Activated CD4-positive, alpha-beta memory T cell treated with anti-CD3 and anti-CD28 coated beads for 36 hours (primary cell): ENCODE data around the gene NUP153. TPM values are rescaled to one million over a fixed set of nuclear protein-coding genes. Genes with fewer than 3 reads are reported as not detected.
"Not testable (repeated sequence)": the region's sequence is repeated elsewhere in the genome, so short reads cannot be mapped to it uniquely, and the experiment has no call there.

Experiments used
- CTCF ChIA-PET: fragments of 350-600 bp; sonication (Branson Sonifier 250); formaldehyde crosslinking; loops from one replicate; lab custom pipeline; 2021; ENCODE audit warnings: antibody characterized with exemption, inconsistent platforms; lab: Charles Lee
- POLR2A ChIA-PET: fragments of 350-600 bp; sonication (Branson Sonifier 250); formaldehyde crosslinking; loops from one replicate; lab custom pipeline; 2021; ENCODE audit warnings: antibody characterized with exemption; lab: Charles Lee
- DNase-seq: peaks from one replicate; pipeline ENCODE4 v3.0.0-alpha.2; 2020
- H3K27ac Mint-ChIP-seq: one replicate; pipeline ENCODE4 v1.8.0; 2021; ENCODE audit warnings: mixed read lengths
- H3K27me3 Mint-ChIP-seq: one replicate; pipeline ENCODE4 v1.8.0; 2021; ENCODE audit warnings: mixed read lengths
- H3K36me3 Mint-ChIP-seq: one replicate; pipeline ENCODE4 v1.8.0; 2021; ENCODE audit warnings: mixed read lengths
- H3K4me1 Mint-ChIP-seq: one replicate; pipeline ENCODE4 v1.8.0; 2021; ENCODE audit warnings: low read depth, mixed read lengths
- H3K4me3 Mint-ChIP-seq: one replicate; pipeline ENCODE4 v1.8.0; 2021; ENCODE audit warnings: mild to moderate bottlenecking, mixed read lengths
- H3K9me3 Mint-ChIP-seq: one replicate; pipeline ENCODE4 v1.8.0; 2021; ENCODE audit warnings: mixed read lengths
- intact Hi-C: fragments of 100-400 bp; cut with micrococcal nuclease; formaldehyde crosslinking; loops from one replicate; pipeline ENCODE4 v1.15.1; 2023
- total RNA-seq, 2 experiments: library from RNA; stranded (reverse); gene quantifications; one replicate each; pipeline ENCODE4 v1.2.3, GENCODE V29; 2021

Gene NUP153
- total RNA-seq, 2 experiments from 2014 or later, result 72.4 to 78.2 TPM

GRCh38 chr6:17596085-17596484 is 110.6 kb downstream of the NUP153 start:
- DNase-seq, result no peak
- Mint-ChIP-seq H3K27me3 (no peaks in the 10 kb centered on the region), H3K4me3 (no peak overlapping the region), H3K27ac (no peak overlapping the region), H3K9me3 (no peaks in the 10 kb centered on the region), H3K4me1 (peaks cover 7% of the 10 kb centered on the region), H3K36me3 (no peaks in the 10 kb centered on the region)
- intact Hi-C loops, result no loop called here
- POLR2A ChIA-PET, result no interaction called here
- CTCF ChIA-PET, result interaction anchor here (0.7 kb wide), 1 partner anchor 663 kb away, joined by 4 read pairs; no protein-coding TSS in a partner anchor

DNA sequence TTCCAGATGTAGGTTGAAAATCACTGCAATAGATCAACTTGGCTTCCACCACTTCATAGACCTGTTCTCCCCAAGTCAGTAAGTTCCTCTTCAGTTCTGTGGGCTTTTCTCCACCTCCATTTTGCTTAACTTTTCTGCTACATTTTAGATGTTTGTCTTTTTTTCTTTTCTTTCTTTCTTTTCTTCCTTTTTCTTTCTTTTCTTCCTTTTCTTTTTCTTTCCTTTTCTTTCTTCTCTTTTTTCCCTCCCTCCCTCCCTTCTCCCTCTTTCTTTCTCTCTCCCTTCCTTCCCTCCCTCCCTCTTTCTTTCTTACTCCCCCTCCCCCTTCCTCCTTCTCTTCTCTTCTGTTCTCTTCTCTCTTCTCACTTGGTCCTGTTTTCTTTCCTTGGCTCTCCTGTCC is 113.5 kb downstream of the NUP153 start:
- Mint-ChIP-seq H3K27me3 (no peaks in the 10 kb centered on the region), H3K9me3 (no peaks in the 10 kb centered on the region), H3K4me3 (no peak overlapping the region), H3K27ac (no peak overlapping the region), H3K4me1 (peaks cover 6% of the 10 kb centered on the region), H3K36me3 (no peaks in the 10 kb centered on the region)
- intact Hi-C loops, result no loop called here
- no peak for DNase-seq
- ChIA-PET POLR2A (no interaction called here), CTCF (no interaction called here)

DNA sequence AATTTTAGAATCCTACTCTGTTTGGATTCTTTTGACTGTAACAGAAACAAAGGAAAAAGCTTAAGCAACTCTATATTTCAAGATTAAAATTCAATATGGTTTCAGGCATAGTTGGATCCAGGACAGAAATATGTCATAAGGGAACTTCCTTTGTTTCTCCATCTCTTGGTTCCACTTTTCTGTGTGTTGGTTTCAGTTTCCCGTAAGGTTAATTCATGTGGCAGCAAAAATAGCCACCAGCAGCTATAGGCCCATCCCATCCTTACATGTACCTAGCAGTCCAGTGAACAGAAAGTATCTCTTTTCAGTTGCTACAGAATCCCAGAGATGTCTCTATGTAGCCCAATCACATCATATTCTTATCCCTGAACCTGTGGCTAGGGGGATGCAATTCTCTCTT is 115.4 kb downstream of the NUP153 start:
- no peaks in the 10 kb centered on the region for H3K9me3 Mint-ChIP-seq
- peaks cover 6% of the 10 kb centered on the region for H3K4me1 Mint-ChIP-seq
- ChIA-PET POLR2A (no interaction called here), CTCF (interaction anchor here (1.3 kb wide), 2 partner anchors 9 to 224 kb away, joined by 3 to 5 read pairs; partner anchors contain the start of gene FAM8A1)
- H3K36me3 Mint-ChIP-seq, result no peaks in the 10 kb centered on the region
- DNase-seq, result no peak
- no peak overlapping the region for H3K27ac Mint-ChIP-seq
- no peaks in the 10 kb centered on the region for H3K27me3 Mint-ChIP-seq
- intact Hi-C loops, result no loop called here
- no peak overlapping the region for H3K4me3 Mint-ChIP-seq

DNA sequence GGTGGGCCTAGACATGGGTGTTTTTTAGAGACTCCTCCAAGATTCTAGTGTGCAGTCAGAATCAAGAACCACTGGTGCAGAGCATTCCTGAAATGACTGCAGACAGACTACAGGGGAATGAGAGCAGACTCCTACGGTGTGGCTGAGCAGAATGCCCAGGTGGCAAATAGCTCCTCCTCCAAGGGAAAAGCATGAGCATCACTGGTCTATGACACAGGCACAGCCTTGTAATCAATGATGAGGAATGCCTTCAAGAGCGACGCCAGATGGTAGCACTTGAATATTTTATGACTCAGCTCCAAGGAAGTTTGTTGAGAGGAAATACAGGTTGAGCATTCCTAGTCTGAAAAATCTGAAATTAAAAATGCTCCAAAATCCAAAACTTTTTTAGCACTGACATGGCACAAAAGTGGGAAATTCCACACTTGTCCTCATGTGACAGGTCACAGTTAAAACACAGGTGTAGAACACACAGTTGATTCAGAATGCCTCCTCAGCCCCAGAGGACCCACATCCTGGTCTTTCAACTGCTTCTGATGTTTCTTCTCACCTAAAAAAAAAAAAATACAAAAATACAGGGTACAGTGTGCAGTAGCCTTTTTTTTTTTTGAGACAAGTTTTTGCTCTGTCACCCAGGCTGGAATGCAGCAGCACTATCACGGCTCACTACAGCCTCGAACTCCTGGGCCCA is 117.2 kb downstream of the NUP153 start:
- H3K36me3 Mint-ChIP-seq, result no peaks in the 10 kb centered on the region
- intact Hi-C loops, result loop anchor here (10.0 kb wide), 1 partner anchor 535 kb away; the partner anchor contains the start of gene NHLRC1
- peaks cover 6% of the 10 kb centered on the region for H3K4me1 Mint-ChIP-seq
- H3K9me3 Mint-ChIP-seq, result no peaks in the 10 kb centered on the region
- DNase-seq, result peak; percentile 27
- H3K27me3 Mint-ChIP-seq, result no peaks in the 10 kb centered on the region
- H3K4me3 Mint-ChIP-seq, result no peak overlapping the region
- POLR2A ChIA-PET, result interaction anchor here (1.1 kb wide), 1 partner anchor 10 kb away, joined by 5 read pairs; the partner anchor contains the start of gene FAM8A1
- H3K27ac Mint-ChIP-seq, result no peak overlapping the region
- CTCF ChIA-PET, result no interaction called here

DNA sequence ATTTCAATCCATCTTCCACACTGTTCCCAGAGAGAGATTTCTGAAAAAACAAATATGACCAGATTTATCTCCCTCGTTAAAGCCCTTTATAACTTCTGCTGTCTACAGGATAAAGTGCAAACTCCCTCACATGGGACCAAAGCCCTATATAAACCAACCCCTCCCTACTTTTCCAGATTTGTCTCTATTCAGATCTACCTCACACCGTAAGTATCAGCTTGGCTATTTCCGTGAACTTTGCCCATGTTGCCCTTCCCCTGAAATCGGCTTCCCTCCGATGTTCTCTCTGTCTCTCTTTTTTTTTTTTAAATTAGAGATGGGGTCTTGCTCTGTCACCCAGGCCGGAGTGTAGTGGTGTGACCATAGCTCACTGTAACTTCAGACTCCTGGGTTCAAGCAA is 118.7 kb downstream of the NUP153 start:
- DNase-seq, result no peak
- Mint-ChIP-seq H3K36me3 (no peaks in the 10 kb centered on the region), H3K27ac (no peak overlapping the region), H3K4me1 (peaks cover 10% of the 10 kb centered on the region), H3K4me3 (no peak overlapping the region), H3K27me3 (no peaks in the 10 kb centered on the region), H3K9me3 (no peaks in the 10 kb centered on the region)
- CTCF ChIA-PET, result no interaction called here
- intact Hi-C loops, result loop anchor here (10.0 kb wide), 1 partner anchor 537 kb away; the partner anchor contains the start of gene NHLRC1
- POLR2A ChIA-PET, result no interaction called here

DNA sequence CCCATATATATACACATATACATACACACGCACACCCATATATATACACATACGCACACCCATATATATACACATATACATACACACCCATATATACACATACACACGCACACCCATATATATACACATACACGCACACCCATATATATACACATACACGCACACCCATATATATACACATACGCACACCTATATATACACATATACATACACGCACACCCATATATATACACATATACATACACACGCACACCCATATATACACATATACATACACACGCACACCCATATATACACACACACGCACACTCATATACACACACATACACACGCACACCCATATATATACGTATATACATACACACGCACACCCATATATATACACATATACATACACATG is 120.1 kb downstream of the NUP153 start:
- H3K27me3 Mint-ChIP-seq, H3K9me3 Mint-ChIP-seq, POLR2A ChIA-PET, H3K27ac Mint-ChIP-seq, H3K4me3 Mint-ChIP-seq, H3K4me1 Mint-ChIP-seq, H3K36me3 Mint-ChIP-seq, DNase-seq: not testable (repeated sequence)
- intact Hi-C loops, result loop anchor here (10.0 kb wide), 1 partner anchor 538 kb away; the partner anchor contains the start of gene NHLRC1
- CTCF ChIA-PET, result interaction anchor here (3.2 kb wide), 1 partner anchor 218 kb away, joined by 19 read pairs; no protein-coding TSS in a partner anchor

- POLR2A ChIA-PET, result no interaction called here
- no peak for DNase-seq
- H3K27ac Mint-ChIP-seq, result no peak overlapping the region
- intact Hi-C loops, result loop anchor here (10.0 kb wide), 1 partner anchor 539 kb away; the partner anchor contains the start of gene NHLRC1
- CTCF ChIA-PET, result interaction anchor here (1.0 to 3.2 kb wide), 2 partner anchors 202 to 219 kb away, joined by 3 to 19 read pairs; no protein-coding TSS in a partner anchor
- no peaks in the 10 kb centered on the region for H3K9me3 Mint-ChIP-seq
- no peaks in the 10 kb centered on the region for H3K36me3 Mint-ChIP-seq
- peaks cover 3% of the 10 kb centered on the region for H3K27me3 Mint-ChIP-seq
- H3K4me3 Mint-ChIP-seq, result no peak overlapping the region
- H3K4me1 Mint-ChIP-seq, result peaks cover 10% of the 10 kb centered on the region
Observed at GRCh38 chr6:17585766-17586490, 120.8 kb downstream of the NUP153 start.

DNA sequence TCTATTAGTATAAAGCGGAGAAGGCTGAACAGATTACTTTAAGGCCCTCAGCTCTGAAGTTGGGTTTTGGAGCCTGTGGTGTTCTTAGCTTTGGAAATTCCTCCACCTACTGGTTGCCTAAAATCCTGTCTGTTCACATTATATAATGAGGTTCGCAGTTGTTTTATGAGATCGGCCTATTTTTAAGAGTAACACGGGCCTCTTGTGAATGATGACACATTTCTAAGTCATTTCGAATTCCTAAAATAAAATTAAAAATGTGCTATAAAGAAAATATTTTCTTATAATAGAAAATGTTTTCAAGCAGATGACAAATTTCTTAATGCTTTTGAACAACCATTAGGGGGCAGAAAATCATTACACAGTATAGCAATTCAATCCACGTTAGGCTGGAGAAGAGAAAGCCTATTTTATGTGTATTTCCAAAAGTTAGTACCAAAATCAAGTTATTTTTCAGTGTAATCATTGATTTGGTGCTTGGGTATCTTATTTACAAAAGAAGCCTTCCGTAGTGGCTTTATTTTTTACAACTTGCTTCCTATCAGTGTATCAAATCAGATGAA is 122.4 kb downstream of the NUP153 start:
- no peaks in the 10 kb centered on the region for H3K36me3 Mint-ChIP-seq
- H3K27me3 Mint-ChIP-seq, result peaks cover 5% of the 10 kb centered on the region
- H3K9me3 Mint-ChIP-seq, result no peaks in the 10 kb centered on the region
- intact Hi-C loops, result loop anchor here (1.0 to 10.0 kb wide), 6 partner anchors 48 to 540 kb away; partner anchors contain the start of genes NHLRC1 and RBM24
- ChIA-PET POLR2A (no interaction called here), CTCF (interaction anchor here (0.6 to 3.2 kb wide), 17 partner anchors 16 to 1373 kb away, joined by 3 to 19 read pairs (median 4); partner anchors contain the start of genes FAM8A1 and RBM24)
- no peak overlapping the region for H3K27ac Mint-ChIP-seq
- H3K4me1 Mint-ChIP-seq, result peaks cover 7% of the 10 kb centered on the region
- H3K4me3 Mint-ChIP-seq, result no peak overlapping the region
- DNase-seq, result no peak

- Mint-ChIP-seq H3K4me3 (no peak overlapping the region), H3K27me3 (peaks cover 5% of the 10 kb centered on the region), H3K27ac (no peak overlapping the region), H3K9me3 (no peaks in the 10 kb centered on the region), H3K4me1 (peaks cover 4% of the 10 kb centered on the region), H3K36me3 (no peaks in the 10 kb centered on the region)
- CTCF ChIA-PET, result interaction anchor here (0.6 to 3.2 kb wide), 17 partner anchors 16 to 1372 kb away, joined by 3 to 19 read pairs (median 4); partner anchors contain the start of genes FAM8A1 and RBM24
- intact Hi-C loops, result loop anchor here (1.0 to 10.0 kb wide), 6 partner anchors 48 to 541 kb away; partner anchors contain the start of genes NHLRC1 and RBM24
- POLR2A ChIA-PET, result no interaction called here
- DNase-seq, result no peak
Observed at GRCh38 chr6:17583811-17584210, 122.9 kb downstream of the NUP153 start.

DNA sequence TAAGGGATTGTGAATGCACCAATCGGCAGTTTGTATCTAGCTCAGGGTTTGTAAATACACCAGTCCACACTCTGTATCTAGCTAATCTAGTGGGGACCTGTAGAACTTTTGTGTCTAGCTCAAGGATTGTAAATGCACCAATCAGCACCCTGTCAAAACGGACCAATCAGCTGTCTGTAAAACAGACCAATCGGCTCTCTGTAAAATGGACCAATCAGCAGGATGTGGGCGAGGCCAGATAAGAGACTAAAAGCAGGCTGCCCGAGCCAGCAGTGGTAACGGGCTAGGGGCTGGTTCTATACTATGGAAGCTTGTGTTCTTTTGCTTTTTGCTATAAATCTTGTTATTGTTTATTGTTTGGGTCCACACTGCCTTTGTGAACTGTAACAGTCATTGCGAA is 125.4 kb downstream of the NUP153 start:
- H3K9me3 Mint-ChIP-seq, result peaks cover 11% of the 10 kb centered on the region
- CTCF ChIA-PET, result interaction anchor here (0.8 to 1.5 kb wide), 2 partner anchors 191 to 425 kb away, joined by 3 to 5 read pairs; no protein-coding TSS in a partner anchor
- not testable (repeated sequence) for DNase-seq, H3K4me1 Mint-ChIP-seq, H3K4me3 Mint-ChIP-seq, H3K27ac Mint-ChIP-seq, H3K27me3 Mint-ChIP-seq, H3K36me3 Mint-ChIP-seq
- POLR2A ChIA-PET, result interaction anchor here (1.8 kb wide), 1 partner anchor 19 kb away, joined by 6 read pairs; the partner anchor contains the start of gene FAM8A1
- intact Hi-C loops, result loop anchor here (5.0 to 10.0 kb wide), 2 partner anchors 299 to 544 kb away; partner anchors contain the start of genes NHLRC1 and RBM24

DNA sequence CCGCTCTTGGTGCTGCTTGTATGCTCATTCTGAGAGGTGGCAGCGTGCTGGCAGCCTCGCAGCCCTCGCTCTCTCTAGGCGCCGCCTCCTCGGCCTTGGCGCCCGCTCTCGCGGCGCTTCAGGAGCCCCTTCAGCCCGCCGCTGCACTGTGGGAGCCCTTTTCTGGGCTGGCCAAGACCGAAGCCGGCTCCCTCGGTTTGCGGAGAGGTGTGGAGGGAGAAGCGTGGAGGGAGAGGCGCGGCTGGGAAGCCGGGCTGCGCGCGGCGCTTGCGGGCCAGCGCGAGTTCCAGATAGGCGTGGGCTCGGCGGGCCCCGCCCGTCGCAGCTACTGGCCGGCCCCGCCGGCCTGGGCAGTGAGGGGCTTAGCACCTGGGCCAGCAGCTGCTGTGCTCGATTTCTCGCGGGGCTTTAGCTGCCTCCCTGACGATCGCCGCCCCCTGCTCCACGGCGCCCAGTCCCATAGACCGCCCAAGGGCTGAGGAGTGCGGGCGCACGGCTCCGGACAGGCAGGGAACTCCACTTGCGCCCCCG is 126.1 kb downstream of the NUP153 start:
- peaks cover 11% of the 10 kb centered on the region for H3K9me3 Mint-ChIP-seq
- H3K4me3 Mint-ChIP-seq, result peak overlapping the region; percentile 30
- H3K4me1 Mint-ChIP-seq, result peaks cover 4% of the 10 kb centered on the region
- CTCF ChIA-PET, result interaction anchor here (0.8 to 1.5 kb wide), 3 partner anchors 20 to 424 kb away, joined by 3 to 5 read pairs (median 3); no protein-coding TSS in a partner anchor
- no peak overlapping the region for H3K27ac Mint-ChIP-seq
- DNase-seq, result peak; percentile 43
- peaks cover 9% of the 10 kb centered on the region for H3K27me3 Mint-ChIP-seq
- H3K36me3 Mint-ChIP-seq, result no peaks in the 10 kb centered on the region
- intact Hi-C loops, result loop anchor here (5.0 to 10.0 kb wide), 2 partner anchors 298 to 544 kb away; partner anchors contain the start of genes NHLRC1 and RBM24
- POLR2A ChIA-PET, result interaction anchor here (1.8 kb wide), 1 partner anchor 20 kb away, joined by 6 read pairs; the partner anchor contains the start of gene FAM8A1
